H9 (cell line): ENCODE measurements around the gene LINGO4. TPM values are rescaled to one million over a fixed set of nuclear protein-coding genes. Genes with fewer than 3 reads are reported as not detected.

ENCODE experiments used
- DNase-seq: peaks from one replicate; pipeline ENCODE4 v3.0.0-alpha.2; 2017
- H2AFZ ChIP-seq: one replicate; pipeline ENCODE4 v1.6.1; 2013; ENCODE audit warnings: mild to moderate bottlenecking, low read length, control low read depth, moderate library complexity
- H2AK5ac ChIP-seq: 2 replicates; pipeline ENCODE4 v1.6.1; 2013; ENCODE audit warnings: low read length, control low read depth, mixed read lengths; ENCODE audit not compliant: insufficient read length
- H2BK120ac ChIP-seq: one replicate; pipeline ENCODE4 v1.6.1; 2013; ENCODE audit warnings: low read depth, mild to moderate bottlenecking, low read length, control low read depth, inconsistent platforms; ENCODE audit not compliant: poor library complexity, severe bottlenecking
- H2BK12ac ChIP-seq: 2 replicates; pipeline ENCODE4 v1.6.1; 2013; ENCODE audit warnings: low read length, control low read depth, mixed read lengths, low read depth; ENCODE audit not compliant: insufficient read length
- H2BK15ac ChIP-seq: 2 replicates; pipeline ENCODE4 v1.6.1; 2013; ENCODE audit warnings: low read depth, low read length, control low read depth
- H2BK20ac ChIP-seq: one replicate; pipeline ENCODE4 v1.6.1; 2013; ENCODE audit warnings: low read depth, mild to moderate bottlenecking, low read length, control low read depth, inconsistent platforms; ENCODE audit not compliant: poor library complexity, severe bottlenecking
- H2BK5ac ChIP-seq: 2 replicates; pipeline ENCODE4 v1.6.1; 2013; ENCODE audit warnings: low read length, control low read depth, mixed read lengths; ENCODE audit not compliant: insufficient read length
- H3K14ac ChIP-seq: 2 replicates; pipeline ENCODE4 v1.6.1; 2013; ENCODE audit warnings: low read length, control low read depth; ENCODE audit not compliant: insufficient read depth
- H3K18ac ChIP-seq: 2 replicates; pipeline ENCODE4 v1.6.1; 2013; ENCODE audit warnings: low read depth, mild to moderate bottlenecking, mixed read lengths, low read length, control low read depth; ENCODE audit not compliant: insufficient read length
- H3K23ac ChIP-seq: 2 replicates; pipeline ENCODE4 v1.6.1; 2013; ENCODE audit warnings: low read length, control low read depth, mixed read lengths, low read depth; ENCODE audit not compliant: insufficient read length
- H3K23me2 ChIP-seq: 2 replicates; pipeline ENCODE4 v1.6.1; 2013; ENCODE audit warnings: low read depth, mild to moderate bottlenecking, mixed read lengths, low read length, control low read depth; ENCODE audit not compliant: insufficient read length, poor library complexity, severe bottlenecking
- H3K27ac ChIP-seq: 2 replicates; pipeline ENCODE4 v1.5.1; 2013; ENCODE audit warnings: low read length, control low read depth, mixed read lengths, low read depth; ENCODE audit not compliant: insufficient read length
- H3K27me3 ChIP-seq: 2 replicates; pipeline ENCODE4 v1.6.1; 2013; ENCODE audit warnings: low read length, control low read depth, inconsistent platforms; ENCODE audit not compliant: insufficient read depth
- H3K4ac ChIP-seq: 2 replicates; pipeline ENCODE4 v1.6.1; 2013; ENCODE audit warnings: low read depth, mild to moderate bottlenecking, control low read depth, inconsistent platforms, low read length, moderate library complexity
- H3K4me1 ChIP-seq: 2 replicates; pipeline ENCODE4 v1.6.1; 2013; ENCODE audit warnings: low read length, control low read depth, inconsistent platforms; ENCODE audit not compliant: insufficient read depth
- H3K4me2 ChIP-seq: 2 replicates; pipeline ENCODE4 v1.6.1; 2013; ENCODE audit warnings: low read length, control low read depth, mixed read lengths; ENCODE audit not compliant: insufficient read length, insufficient read depth
- H3K56ac ChIP-seq: 2 replicates; pipeline ENCODE4 v1.6.1; 2013; ENCODE audit warnings: low read depth, mild to moderate bottlenecking, mixed read lengths, low read length, control low read depth; ENCODE audit not compliant: insufficient read length
- H3K79me1 ChIP-seq: 2 replicates; pipeline ENCODE4 v1.6.1; 2013; ENCODE audit warnings: low read depth, mild to moderate bottlenecking, moderate library complexity, low read length, control low read depth, inconsistent platforms; ENCODE audit not compliant: insufficient read depth, poor library complexity, severe bottlenecking
- H3K79me2 ChIP-seq: 2 replicates; pipeline ENCODE4 v1.6.1; 2013; ENCODE audit warnings: low read length, control low read depth, inconsistent platforms; ENCODE audit not compliant: insufficient read depth
- H3K9ac ChIP-seq: 2 replicates; pipeline ENCODE4 v1.6.1; 2013; ENCODE audit warnings: low read length, control low read depth, mixed read lengths; ENCODE audit not compliant: insufficient read length; ENCODE audit errors: extremely low read depth
- H3K9me3 ChIP-seq: one replicate; pipeline ENCODE4 v1.6.1; 2013; ENCODE audit warnings: low read depth, low read length, inconsistent platforms; ENCODE audit not compliant: control insufficient read depth
- H3T11ph ChIP-seq: one replicate; pipeline ENCODE4 v1.6.1; 2013; ENCODE audit warnings: mild to moderate bottlenecking, low read length, control low read depth, inconsistent platforms
- H4K20me1 ChIP-seq: one replicate; pipeline ENCODE4 v1.6.1; 2013; ENCODE audit not compliant: control insufficient read depth, insufficient read length, insufficient read depth
- H4K5ac ChIP-seq: 2 replicates; pipeline ENCODE4 v1.6.1; 2013; ENCODE audit warnings: low read depth, mild to moderate bottlenecking, mixed read lengths, low read length, control low read depth; ENCODE audit not compliant: insufficient read length
- H4K8ac ChIP-seq: replicated peaks from 2 replicates; pipeline ENCODE4 v1.6.1; 2013; ENCODE audit warnings: low read length, control low read depth, mixed read lengths, low read depth; ENCODE audit not compliant: insufficient read length
- H4K91ac ChIP-seq: 2 replicates; pipeline ENCODE4 v1.6.1; 2013; ENCODE audit warnings: low read depth, mild to moderate bottlenecking, moderate library complexity, mixed read lengths, low read length, control low read depth; ENCODE audit not compliant: insufficient read length
- H3K27ac Mint-ChIP-seq, 3 experiments: 2 replicates in 2 of 3; 3 replicates in 1 of 3; pipeline ENCODE4 v1.8.0; 2020 to 2021; ENCODE audit warnings: mixed read lengths in 3 of 3, mild to moderate bottlenecking in 1 of 3, moderate library complexity in 1 of 3
- H3K27me3 Mint-ChIP-seq: 2 replicates; pipeline ENCODE4 v1.8.0; 2021; ENCODE audit warnings: low read depth, mild to moderate bottlenecking, moderate library complexity, mixed read lengths
- H3K36me3 Mint-ChIP-seq, 3 experiments: 2 replicates in 2 of 3; 3 replicates in 1 of 3; pipeline ENCODE4 v1.8.0; 2020 to 2021; ENCODE audit warnings: low read depth in 3 of 3, mixed read lengths in 3 of 3; ENCODE audit not compliant: insufficient read depth in 1 of 3
- H3K4me1 Mint-ChIP-seq, 2 experiments: 2 replicates each; pipeline ENCODE4 v1.8.0; 2020; ENCODE audit warnings: mixed read lengths in 2 of 2
- H3K4me3 Mint-ChIP-seq, 2 experiments: 2 replicates in 1 of 2; 3 replicates in 1 of 2; pipeline ENCODE4 v1.8.0; 2020 to 2021; ENCODE audit warnings: mild to moderate bottlenecking in 2 of 2, mixed read lengths in 2 of 2, moderate library complexity in 1 of 2
- H3K9me3 Mint-ChIP-seq, 2 experiments: 2 replicates in 1 of 2; 3 replicates in 1 of 2; pipeline ENCODE4 v1.8.0; 2020; ENCODE audit warnings: mild to moderate bottlenecking in 2 of 2, mixed read lengths in 2 of 2, moderate library complexity in 1 of 2
- WGBS: extraction: QIAGEN DNeasy Blood & Tissue Kit; methylation state at CpG from one replicate; pipeline ENCODE4 v1.1.7; 2013; ENCODE audit warnings: missing lambda C conversion rate, low lambda C conversion rate, mixed read lengths; ENCODE audit not compliant: insufficient read length; ENCODE audit errors: extremely low coverage; 5-methylcytosine and 5-hydroxymethylcytosine counted together
- total RNA-seq: library from RNA; stranded (reverse); gene quantifications from 2 replicates; pipeline ENCODE4 v1.2.1, GENCODE V29; 2021
- TF ChIP-seq, protein P1 (sequence below): fragments of 200-600 bp; sonication (generic); conservative IDR thresholded peaks from 3 replicates; pipeline ENCODE4 v1.8.0; 2021; ENCODE audit warnings: antibody characterized with exemption, mild to moderate bottlenecking

The LINGO4 gene
- total RNA-seq, 1 experiment from 2014 or later, result not detected

DNA sequence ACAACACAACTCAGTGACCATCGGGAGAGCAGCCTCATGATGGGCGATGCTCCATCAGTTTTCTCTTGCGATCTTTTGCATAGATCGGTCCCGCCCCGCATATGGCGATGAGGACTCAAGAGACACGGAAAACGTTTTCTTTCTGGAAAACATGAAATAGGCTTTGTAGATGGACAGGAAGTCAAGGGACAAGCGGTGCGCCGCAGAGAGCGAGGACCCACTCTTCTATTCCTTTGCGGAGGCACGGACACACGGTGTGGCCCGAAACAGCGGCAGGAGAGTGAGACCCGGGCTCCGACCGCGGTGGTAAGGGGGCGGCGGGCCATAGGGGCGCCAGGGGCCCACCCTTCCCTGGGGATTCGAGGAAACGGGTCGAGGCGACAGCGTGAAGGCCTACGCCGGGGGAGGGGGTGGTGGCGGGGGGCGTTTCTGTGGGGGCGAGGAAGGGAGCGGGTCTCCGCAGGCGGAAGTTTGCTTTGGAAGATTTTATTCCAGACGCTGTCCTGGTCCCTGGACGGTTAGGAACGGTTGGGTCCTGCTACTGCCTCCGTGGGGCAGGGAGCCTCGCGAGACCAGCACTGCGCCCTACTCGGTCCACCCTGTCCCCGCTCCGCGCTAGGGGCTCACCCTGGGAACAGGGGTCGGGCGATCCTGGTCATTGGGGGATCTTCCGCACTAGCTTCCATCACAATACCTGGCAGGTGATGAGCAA lies 14.1 kb downstream of the LINGO4 start:
- Mint-ChIP-seq H3K4me1 (peaks cover 14 to 18% of the 10 kb centered on the region in 2 experiments), H3K36me3 (peaks cover 0 to 4% (median 0%) of the 10 kb centered on the region in 3 experiments; a peak in 2 of 7 replicates), H3K27me3 (no peaks in the 10 kb centered on the region)

More for the DNA sequence above, 14.1 kb downstream of the LINGO4 start:
- Histone ChIP-seq H3K9ac (peak overlapping the region; percentile 70), H3K4me2 (peak overlapping the region; percentile 94), H4K20me1 (no peaks in the 10 kb centered on the region), H3K27ac (no peak overlapping the region), H3K9me3 (no peaks in the 10 kb centered on the region), H3K18ac (no peak overlapping the region), H4K91ac (no peak overlapping the region), H3K23ac (no peak overlapping the region), H3K14ac (0 out of 2 replicates have a peak overlapping the region, but pooled peaks have one; percentile 63), H3K56ac (no peak overlapping the region), H3K79me2 (no peaks in the 10 kb centered on the region), H2AK5ac (no peak overlapping the region), H2BK20ac (no peak overlapping the region), H3T11ph (no peak overlapping the region), H3K79me1 (no peaks in the 10 kb centered on the region), H2BK120ac (no peak overlapping the region), H4K5ac (no peak overlapping the region), H4K8ac (no peak overlapping the region), H2AFZ (no peak overlapping the region), H3K23me2 (peaks cover 3% of the 10 kb centered on the region), H3K4me1 (no peaks in the 10 kb centered on the region; the same call in 1 of the 2 replicates), H2BK5ac (no peak overlapping the region), H3K27me3 (no peaks in the 10 kb centered on the region), H2BK15ac (no peak overlapping the region), H3K4ac (no peak overlapping the region), H2BK12ac (no peak overlapping the region)
- DNase-seq, result no peak
- TF ChIP-seq, protein P1, sequence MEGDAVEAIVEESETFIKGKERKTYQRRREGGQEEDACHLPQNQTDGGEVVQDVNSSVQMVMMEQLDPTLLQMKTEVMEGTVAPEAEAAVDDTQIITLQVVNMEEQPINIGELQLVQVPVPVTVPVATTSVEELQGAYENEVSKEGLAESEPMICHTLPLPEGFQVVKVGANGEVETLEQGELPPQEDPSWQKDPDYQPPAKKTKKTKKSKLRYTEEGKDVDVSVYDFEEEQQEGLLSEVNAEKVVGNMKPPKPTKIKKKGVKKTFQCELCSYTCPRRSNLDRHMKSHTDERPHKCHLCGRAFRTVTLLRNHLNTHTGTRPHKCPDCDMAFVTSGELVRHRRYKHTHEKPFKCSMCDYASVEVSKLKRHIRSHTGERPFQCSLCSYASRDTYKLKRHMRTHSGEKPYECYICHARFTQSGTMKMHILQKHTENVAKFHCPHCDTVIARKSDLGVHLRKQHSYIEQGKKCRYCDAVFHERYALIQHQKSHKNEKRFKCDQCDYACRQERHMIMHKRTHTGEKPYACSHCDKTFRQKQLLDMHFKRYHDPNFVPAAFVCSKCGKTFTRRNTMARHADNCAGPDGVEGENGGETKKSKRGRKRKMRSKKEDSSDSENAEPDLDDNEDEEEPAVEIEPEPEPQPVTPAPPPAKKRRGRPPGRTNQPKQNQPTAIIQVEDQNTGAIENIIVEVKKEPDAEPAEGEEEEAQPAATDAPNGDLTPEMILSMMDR, result no peak
- Mint-ChIP-seq H3K27ac (peak overlapping the region; percentile 78 to 83 (median 80); a peak in 6 of 7 replicates), H3K4me3 (peak overlapping the region; percentile 90 to 93), H3K9me3 (no peaks in the 10 kb centered on the region; a peak in 2 of 5 replicates)
- no CpG with 5 or more reads among the region's 52 CpGs for WGBS
